ENCODE results near the gene DTX4.

Gene DTX4

GRCh38 chr11:59192446-59193020 lies 20.6 kb downstream of the DTX4 start:
- no peak for DNase-seq

GRCh38 chr11:59193587-59194130 lies 21.7 kb downstream of the DTX4 start:
- DNase-seq: no peak

GRCh38 chr11:59195586-59195985 lies 23.7 kb downstream of the DTX4 start:
- no peak for DNase-seq

GRCh38 chr11:59196777-59197176 lies 24.8 kb downstream of the DTX4 start:
- DNase-seq: no peak

GRCh38 chr11:59197991-59198390 lies 26.1 kb downstream of the DTX4 start:
- DNase-seq: no peak

- no peak for DNase-seq
Observed at GRCh38 chr11:59198726-59199125, 26.8 kb downstream of the DTX4 start.

- peak in 1 of 2 donors; percentile 22 for DNase-seq
Observed at GRCh38 chr11:59199546-59200422, 27.9 kb downstream of the DTX4 start.

- no peak for DNase-seq
Observed at GRCh38 chr11:59200423-59200746, 28.5 kb downstream of the DTX4 start.

- DNase-seq: no peak
Observed at GRCh38 chr11:59201353-59201752, 29.4 kb downstream of the DTX4 start.

GRCh38 chr11:59204746-59205145 lies 32.8 kb downstream of the DTX4 start:
- DNase-seq: no peak

GRCh38 chr11:59205648-59206047 lies 33.7 kb downstream of the DTX4 start:
- no peak for DNase-seq

- DNase-seq: peak; percentile 19 to 38
Observed at GRCh38 chr11:59206635-59207034, 34.7 kb downstream of the DTX4 start.

- DNase-seq: peak; percentile 52 to 57
Observed at GRCh38 chr11:59207988-59208451, 36.1 kb downstream of the DTX4 start.

GRCh38 chr11:59208956-59209355 lies 37.0 kb downstream of the DTX4 start:
- no peak for DNase-seq

- DNase-seq: no peak
Observed at GRCh38 chr11:59212222-59212621, 40.3 kb downstream of the DTX4 start.

- DNase-seq: peak; percentile 3 to 44
Observed at GRCh38 chr11:59212744-59213631, 41.1 kb downstream of the DTX4 start, which contains the start of gene MPEG1. Gene MPEG1 (minus strand): TSS chr11:59212927. CDS start chr11:59212865, 62 bp downstream.

GRCh38 chr11:59214141-59214893 lies 42.4 kb downstream of the DTX4 start:
- DNase-seq: no peak

- peak; percentile 26 to 80 for DNase-seq
Observed at GRCh38 chr11:59216641-59217564, 45.0 kb downstream of the DTX4 start.

- DNase-seq: no peak
Observed at GRCh38 chr11:59218319-59218718, 46.4 kb downstream of the DTX4 start.

GRCh38 chr11:59218893-59219292 lies 47.0 kb downstream of the DTX4 start:
- DNase-seq: no peak

GRCh38 chr11:59219836-59220235 lies 47.9 kb downstream of the DTX4 start:
- no peak for DNase-seq

Data from CD4-positive, alpha-beta T cell treated with Interleukin-4 for 1 hour (primary cell).